ENCODE results near the gene CEP85. TPM values are rescaled to one million over a fixed set of nuclear protein-coding genes. Genes with fewer than 3 reads are reported as not detected.

Gene CEP85
- total and polyA plus RNA-seq, 9 of the 15 experiments (the other 6 are each of a cell fraction or from before 2014, with no cell fraction given): 42.1 to 140 (median 92.6) TPM

GRCh38 chr1:26275580-26276431 is 41.8 kb downstream of the CEP85 start (continued):
- TF ChIP-seq CEBPZ (IDR thresholded peaks at IDR 0.05; ENCODE audit: borderline replicate concordance, low read depth, low read length) (no peak), KDM5B (IDR thresholded peaks at IDR 0.05; ENCODE audit: insufficient replicate concordance, low read depth, low read length) (no peak), ZNF655 (CRISPR knock-in tag; IDR thresholded peaks at IDR 0.05) (no peak), ZNF592 (IDR thresholded peaks at IDR 0.05) (peak; percentile 85), GATA2 (CRISPR knock-in tag; IDR thresholded peaks at IDR 0.05) (no peak), EGR1 (conservative IDR thresholded peaks at IDR 0.05) (peak; percentile 95), CSDE1 (IDR thresholded peaks at IDR 0.05) (no peak), DACH1 (IDR thresholded peaks at IDR 0.05; ENCODE audit: partially characterized antibody) (no peak), PCBP1 (IDR thresholded peaks at IDR 0.05; ENCODE audit: low read depth, low read length, poor library complexity, severe bottlenecking) (no peak), GTF2A2 (tag; IDR thresholded peaks at IDR 0.05) (no peak), ZBTB33 (CRISPR knock-in tag; IDR thresholded peaks at IDR 0.05) (peak; percentile 51; the same call in 1 of the 2 replicates), KAT8 (IDR thresholded peaks at IDR 0.05; ENCODE audit: low read depth) (no peak), MAFF (IDR thresholded peaks at IDR 0.05; ENCODE audit: low read length) (no peak), HMG20A (CRISPR knock-in tag; conservative IDR thresholded peaks at IDR 0.05) (no peak), FOXJ3 (CRISPR knock-in tag; IDR thresholded peaks at IDR 0.05) (no peak)

Measured in K562 (cell line).